Fibroblast of the conjunctiva (primary cell): ENCODE measurements around the gene SAMD4A.
A peak's percentile ranks its signal among the peaks of the same experiment; 100 is the strongest.

Source experiments
- DNase-seq: peaks from one replicate; pipeline ENCODE4 v3.0.0-alpha.2; 2010; ENCODE audit warnings: low read depth

Gene SAMD4A

GRCh38 chr14:54805070-54805444 lies 238.1 kb downstream of the SAMD4A start:
- no peak for DNase-seq

- peak; percentile 70 for DNase-seq
These were observed 238.8 kb downstream of the SAMD4A start for GRCh38 chr14:54805445-54806322.

GRCh38 chr14:54806616-54807015 lies 239.7 kb downstream of the SAMD4A start:
- DNase-seq = no peak

GRCh38 chr14:54807428-54807827 lies 240.5 kb downstream of the SAMD4A start:
- DNase-seq = no peak

- DNase-seq = no peak
These were observed 241.0 kb downstream of the SAMD4A start for GRCh38 chr14:54807881-54808280.

- DNase-seq = no peak
These were observed 241.6 kb downstream of the SAMD4A start for GRCh38 chr14:54808326-54809161.

GRCh38 chr14:54809767-54810166 lies 242.8 kb downstream of the SAMD4A start:
- no peak for DNase-seq

GRCh38 chr14:54812617-54813016 lies 245.7 kb downstream of the SAMD4A start:
- DNase-seq = no peak

- DNase-seq = no peak
These were observed 246.2 kb downstream of the SAMD4A start for GRCh38 chr14:54813081-54813480.

GRCh38 chr14:54814076-54814475 lies 247.1 kb downstream of the SAMD4A start:
- no peak for DNase-seq

GRCh38 chr14:54815016-54815415 lies 248.1 kb downstream of the SAMD4A start:
- no peak for DNase-seq

- no peak for DNase-seq
These were observed 248.6 kb downstream of the SAMD4A start for GRCh38 chr14:54815515-54815914.

- no peak for DNase-seq
These were observed 249.5 kb downstream of the SAMD4A start for GRCh38 chr14:54816450-54816849.

- no peak for DNase-seq
These were observed 250.6 kb downstream of the SAMD4A start for GRCh38 chr14:54817506-54817905.

GRCh38 chr14:54818201-54819133 lies 251.5 kb downstream of the SAMD4A start:
- peak; percentile 20 for DNase-seq

- no peak for DNase-seq
These were observed 255.8 kb downstream of the SAMD4A start for GRCh38 chr14:54822685-54823084.

- DNase-seq = no peak
These were observed 257.0 kb downstream of the SAMD4A start for GRCh38 chr14:54823757-54824549.

GRCh38 chr14:54828037-54828436 lies 261.1 kb downstream of the SAMD4A start:
- DNase-seq = no peak

GRCh38 chr14:54829486-54830224 lies 262.7 kb downstream of the SAMD4A start:
- DNase-seq = no peak

- DNase-seq = no peak
These were observed 263.7 kb downstream of the SAMD4A start for GRCh38 chr14:54830650-54831049.
